A549 (cell line): Measurements from ENCODE around the gene MAPKAPK2.

Experiments used
- BHLHE40 ChIP-seq: IDR thresholded peaks from 2 replicates; pipeline ENCODE4 v1.6.1; 2012; ENCODE audit warnings: low read depth, low read length, inconsistent platforms
- CTCF ChIP-seq: fragments of >200 bp; sonication (Bioruptor Twin); formaldehyde crosslinking; IDR thresholded peaks from 3 replicates; pipeline ENCODE4 v1.5.1; 2016

- TF ChIP-seq BHLHE40, result no peak
- TF ChIP-seq CTCF, result no peak
These were observed 58.1 kb downstream of the MAPKAPK2 start for GRCh38 chr1:206742719-206743383.
